ENCODE data around the gene BGN.

The BGN gene

DNA sequence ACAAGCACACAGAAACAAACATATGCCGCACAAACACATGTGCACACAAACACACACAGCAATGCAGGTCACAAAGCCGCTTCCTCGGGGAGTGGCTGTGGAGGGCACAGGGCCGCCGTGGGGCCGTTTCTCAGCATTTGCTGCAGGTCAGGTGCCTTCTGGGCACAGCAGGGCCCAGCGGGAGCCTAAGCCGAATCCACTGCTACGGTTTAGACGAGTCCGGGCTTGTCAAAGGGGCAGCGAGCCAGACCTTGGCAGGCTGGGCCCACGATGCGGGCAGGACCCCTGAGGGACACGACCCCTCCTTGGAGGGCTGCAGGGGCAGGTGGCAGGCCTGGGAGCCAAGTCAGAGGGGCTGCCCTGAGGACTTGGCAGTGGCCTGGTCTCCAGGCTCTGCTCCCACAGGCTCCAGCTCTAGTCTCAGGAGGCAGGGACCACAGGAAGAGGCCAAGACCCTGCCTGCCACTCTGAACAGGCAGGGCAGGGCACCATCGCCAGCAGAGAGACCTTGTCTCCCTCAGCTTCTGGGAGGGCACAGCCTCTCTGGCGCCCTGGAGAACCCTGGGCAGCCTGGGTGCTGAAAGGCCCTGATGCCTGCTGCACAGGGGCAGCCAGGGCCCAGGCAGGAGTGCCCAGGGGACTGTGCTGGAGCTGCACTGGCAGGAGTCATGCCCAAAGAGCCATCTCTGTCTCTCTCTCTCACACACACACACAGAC is 17.2 kb downstream of the BGN start:
- Histone ChIP-seq H3K36me3 (ENCODE audit: control insufficient read depth in 1 of 2, insufficient read depth in 2 of 2, low read length in 2 of 2) (no peaks in the 10 kb centered on the region), H3K4me3 (ENCODE audit: low read depth in 1 of 2, low read length in 2 of 2) (no peak overlapping the region), H3K4me1 (ENCODE audit: control insufficient read depth in 1 of 2, insufficient read depth in 2 of 2, low read length in 2 of 2) (no peaks in the 10 kb centered on the region), H3K9me3 (ENCODE audit: control insufficient read depth in 1 of 2, low read length in 2 of 2) (no peaks in the 10 kb centered on the region), H3K27ac (ENCODE audit: low read length) (no peak overlapping the region), H3K27me3 (ENCODE audit: low read depth, low read length) (no peaks in the 10 kb centered on the region)

GRCh38 chrX:153512501-153512893 is 17.7 kb downstream of the BGN start:
- no peaks in the 10 kb centered on the region for H3K36me3 ChIP-seq (ENCODE audit: control insufficient read depth in 1 of 2, insufficient read depth in 2 of 2, low read length in 2 of 2)
- no peaks in the 10 kb centered on the region for H3K27me3 ChIP-seq (ENCODE audit: low read depth, low read length)
- H3K9me3 ChIP-seq (ENCODE audit: control insufficient read depth in 1 of 2, low read length in 2 of 2), result no peaks in the 10 kb centered on the region
- H3K4me3 ChIP-seq (ENCODE audit: low read depth in 1 of 2, low read length in 2 of 2), result no peak overlapping the region
- no peak overlapping the region for H3K27ac ChIP-seq (ENCODE audit: low read length)
- H3K4me1 ChIP-seq (ENCODE audit: control insufficient read depth in 1 of 2, insufficient read depth in 2 of 2, low read length in 2 of 2), result no peaks in the 10 kb centered on the region

DNA sequence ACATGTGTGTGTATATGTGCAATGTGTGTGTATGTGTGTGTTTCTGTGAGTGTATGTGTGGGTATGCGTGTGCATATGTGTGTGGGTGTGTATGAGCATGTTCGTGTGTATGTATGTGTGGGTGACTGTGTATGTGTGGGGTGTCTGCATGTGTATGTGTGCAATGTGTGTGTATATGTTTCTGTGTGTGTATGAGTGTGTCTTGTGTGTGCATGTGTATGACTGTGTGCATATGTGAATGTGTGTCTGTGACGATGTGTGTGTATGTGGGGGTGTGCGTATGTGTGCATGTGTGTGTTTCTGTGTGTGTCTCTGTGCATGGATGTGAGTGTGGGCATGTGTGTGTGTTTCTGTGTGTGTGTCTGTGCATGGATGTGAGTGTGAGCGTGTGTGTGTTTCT is 18.5 kb downstream of the BGN start:
- H3K9me3 ChIP-seq (ENCODE audit: control insufficient read depth in 1 of 2, low read length in 2 of 2), result no peaks in the 10 kb centered on the region
- peaks cover 0 to 4% of the 10 kb centered on the region in 2 donors for H3K4me1 ChIP-seq (ENCODE audit: control insufficient read depth in 1 of 2, insufficient read depth in 2 of 2, low read length in 2 of 2)

GRCh38 chrX:153514259-153514658 is 19.5 kb downstream of the BGN start:
- Histone ChIP-seq H3K4me1 (ENCODE audit: control insufficient read depth in 1 of 2, insufficient read depth in 2 of 2, low read length in 2 of 2) (peaks cover 0 to 5% of the 10 kb centered on the region in 2 donors), H3K9me3 (ENCODE audit: control insufficient read depth in 1 of 2, low read length in 2 of 2) (no peaks in the 10 kb centered on the region), H3K27ac (ENCODE audit: low read length) (no peak overlapping the region), H3K4me3 (ENCODE audit: low read depth in 1 of 2, low read length in 2 of 2) (no peak overlapping the region), H3K36me3 (ENCODE audit: control insufficient read depth in 1 of 2, insufficient read depth in 2 of 2, low read length in 2 of 2) (no peaks in the 10 kb centered on the region), H3K27me3 (ENCODE audit: low read depth, low read length) (peaks cover 10% of the 10 kb centered on the region)

More for the DNA sequence above, 18.5 kb downstream of the BGN start:
- Histone ChIP-seq H3K4me3 (ENCODE audit: low read depth in 1 of 2, low read length in 2 of 2) (no peak overlapping the region), H3K36me3 (ENCODE audit: control insufficient read depth in 1 of 2, insufficient read depth in 2 of 2, low read length in 2 of 2) (no peaks in the 10 kb centered on the region), H3K27ac (ENCODE audit: low read length) (no peak overlapping the region), H3K27me3 (ENCODE audit: low read depth, low read length) (peaks cover 1% of the 10 kb centered on the region)

GRCh38 chrX:153515435-153515834 is 20.7 kb downstream of the BGN start:
- Histone ChIP-seq H3K27me3 (ENCODE audit: low read depth, low read length) (peaks cover 10% of the 10 kb centered on the region), H3K27ac (ENCODE audit: low read length) (no peak overlapping the region), H3K4me3 (ENCODE audit: low read depth in 1 of 2, low read length in 2 of 2) (no peak overlapping the region), H3K36me3 (ENCODE audit: control insufficient read depth in 1 of 2, insufficient read depth in 2 of 2, low read length in 2 of 2) (no peaks in the 10 kb centered on the region), H3K9me3 (ENCODE audit: control insufficient read depth in 1 of 2, low read length in 2 of 2) (no peaks in the 10 kb centered on the region), H3K4me1 (ENCODE audit: control insufficient read depth in 1 of 2, insufficient read depth in 2 of 2, low read length in 2 of 2) (peaks cover 0 to 5% of the 10 kb centered on the region in 2 donors)

- Histone ChIP-seq H3K9me3 (ENCODE audit: control insufficient read depth in 1 of 2, low read length in 2 of 2) (no peaks in the 10 kb centered on the region), H3K36me3 (ENCODE audit: control insufficient read depth in 1 of 2, insufficient read depth in 2 of 2, low read length in 2 of 2) (no peaks in the 10 kb centered on the region), H3K4me1 (ENCODE audit: control insufficient read depth in 1 of 2, insufficient read depth in 2 of 2, low read length in 2 of 2) (peaks cover 0 to 8% of the 10 kb centered on the region in 2 donors), H3K27ac (ENCODE audit: low read length) (no peak overlapping the region), H3K4me3 (ENCODE audit: low read depth in 1 of 2, low read length in 2 of 2) (no peak overlapping the region), H3K27me3 (ENCODE audit: low read depth, low read length) (peaks cover 10% of the 10 kb centered on the region)
These were observed 21.3 kb downstream of the BGN start for GRCh38 chrX:153516073-153516472.

- Histone ChIP-seq H3K27me3 (ENCODE audit: low read depth, low read length) (peaks cover 10% of the 10 kb centered on the region), H3K36me3 (ENCODE audit: control insufficient read depth in 1 of 2, insufficient read depth in 2 of 2, low read length in 2 of 2) (no peaks in the 10 kb centered on the region), H3K4me3 (ENCODE audit: low read depth in 1 of 2, low read length in 2 of 2) (no peak within 1 kb of the TSS), H3K9me3 (ENCODE audit: control insufficient read depth in 1 of 2, low read length in 2 of 2) (no peaks in the 10 kb centered on the region), H3K27ac (ENCODE audit: low read length) (no peak within 1 kb of the TSS), H3K4me1 (ENCODE audit: control insufficient read depth in 1 of 2, insufficient read depth in 2 of 2, low read length in 2 of 2) (peaks cover 0 to 10% of the 10 kb centered on the region in 2 donors)
These were observed 22.6 kb downstream of the BGN start, which contains the start of gene ATP2B3 for GRCh38 chrX:153517423-153517822. Gene ATP2B3, plus strand, starts transcription at chrX:153517642. Its CDS starts 18,606 bp downstream, at chrX:153536248.

DNA sequence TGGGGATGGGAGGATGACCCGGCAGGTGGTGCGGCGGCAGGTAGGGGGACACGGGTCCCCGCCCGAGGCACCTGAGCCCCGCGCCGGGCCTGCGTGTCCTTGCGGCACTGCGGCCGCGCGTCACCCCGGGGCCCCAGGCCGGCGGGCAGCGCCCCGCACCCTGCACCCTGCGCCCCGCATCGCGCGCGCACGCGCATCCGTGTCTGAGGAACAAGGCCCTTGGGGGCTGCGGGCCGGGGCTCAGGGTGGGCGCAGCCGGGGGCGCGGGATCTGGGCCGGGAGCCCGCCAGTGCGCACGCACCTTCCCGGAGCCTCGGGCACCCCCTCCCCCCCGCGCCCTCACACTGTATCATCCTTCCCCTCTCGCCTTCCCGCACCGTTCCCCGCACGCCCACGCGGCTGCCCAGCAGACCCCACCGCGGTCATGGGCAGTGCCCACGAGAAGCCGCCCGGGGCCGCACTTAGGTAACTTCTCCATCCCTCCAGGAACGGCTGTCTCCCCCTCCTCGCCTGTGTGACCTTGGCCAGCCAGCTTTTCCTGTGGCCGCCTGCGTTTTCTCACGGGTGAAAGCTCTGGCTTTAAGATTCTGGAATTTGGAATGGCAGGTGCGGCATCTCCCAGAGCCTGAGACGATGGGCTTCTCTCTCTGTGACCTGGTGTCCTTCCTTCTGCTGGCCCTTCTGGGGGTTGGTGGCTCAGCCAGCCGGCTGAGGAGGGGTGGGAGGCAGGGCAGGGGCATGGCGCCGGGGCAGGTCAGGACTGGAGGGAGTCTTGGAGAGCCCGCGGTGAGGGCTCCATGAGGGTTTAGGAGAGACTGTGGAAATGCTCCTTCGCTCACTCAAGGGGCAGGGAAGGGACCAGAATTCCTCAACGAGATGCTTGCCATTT is 23.4 kb downstream of the BGN start:
- no peak overlapping the region for H3K27ac ChIP-seq (ENCODE audit: low read length)
- H3K9me3 ChIP-seq (ENCODE audit: control insufficient read depth in 1 of 2, low read length in 2 of 2), result no peaks in the 10 kb centered on the region
- peaks cover 0 to 10% of the 10 kb centered on the region in 2 donors for H3K4me1 ChIP-seq (ENCODE audit: control insufficient read depth in 1 of 2, insufficient read depth in 2 of 2, low read length in 2 of 2)
- H3K36me3 ChIP-seq (ENCODE audit: control insufficient read depth in 1 of 2, insufficient read depth in 2 of 2, low read length in 2 of 2), result no peaks in the 10 kb centered on the region
- H3K4me3 ChIP-seq (ENCODE audit: low read depth in 1 of 2, low read length in 2 of 2), result no peak overlapping the region
- H3K27me3 ChIP-seq (ENCODE audit: low read depth, low read length), result peaks cover 10% of the 10 kb centered on the region

GRCh38 chrX:153519569-153520286 is 24.9 kb downstream of the BGN start:
- peaks cover 10% of the 10 kb centered on the region for H3K27me3 ChIP-seq (ENCODE audit: low read depth, low read length)
- H3K36me3 ChIP-seq (ENCODE audit: control insufficient read depth in 1 of 2, insufficient read depth in 2 of 2, low read length in 2 of 2), result no peaks in the 10 kb centered on the region
- H3K9me3 ChIP-seq (ENCODE audit: control insufficient read depth in 1 of 2, low read length in 2 of 2), result no peaks in the 10 kb centered on the region
- H3K4me1 ChIP-seq (ENCODE audit: control insufficient read depth in 1 of 2, insufficient read depth in 2 of 2, low read length in 2 of 2), result peaks cover 0 to 10% of the 10 kb centered on the region in 2 donors
- no peak overlapping the region for H3K27ac ChIP-seq (ENCODE audit: low read length)
- no peak overlapping the region for H3K4me3 ChIP-seq (ENCODE audit: low read depth in 1 of 2, low read length in 2 of 2)

GRCh38 chrX:153520287-153520917 is 25.6 kb downstream of the BGN start:
- peaks cover 10% of the 10 kb centered on the region for H3K27me3 ChIP-seq (ENCODE audit: low read depth, low read length)
- no peak overlapping the region for H3K27ac ChIP-seq (ENCODE audit: low read length)
- peaks cover 0 to 10% of the 10 kb centered on the region in 2 donors for H3K4me1 ChIP-seq (ENCODE audit: control insufficient read depth in 1 of 2, insufficient read depth in 2 of 2, low read length in 2 of 2)

More at GRCh38 chrX:153520287-153520917, 25.6 kb downstream of the BGN start:
- Histone ChIP-seq H3K9me3 (ENCODE audit: control insufficient read depth in 1 of 2, low read length in 2 of 2) (no peaks in the 10 kb centered on the region), H3K36me3 (ENCODE audit: control insufficient read depth in 1 of 2, insufficient read depth in 2 of 2, low read length in 2 of 2) (no peaks in the 10 kb centered on the region), H3K4me3 (ENCODE audit: low read depth in 1 of 2, low read length in 2 of 2) (no peak overlapping the region)

All from muscle layer of duodenum (tissue), 2 donors.